Mesothelial cell of epicardium (in vitro differentiated cells): ENCODE results near the gene VRK2. TPM values are rescaled to one million over a fixed set of nuclear protein-coding genes. Genes with fewer than 3 reads are reported as not detected.

Experiments
- DNase-seq, 2 experiments: peaks; one replicate each; pipeline ENCODE4 v3.0.0; 2021; ENCODE audit warnings: low spot score in 2 of 2; ENCODE audit not compliant: unreplicated experiment in 2 of 2
- H3K27ac Mint-ChIP-seq: 2 replicates; pipeline ENCODE4 v1.8.0; 2021; ENCODE audit warnings: mixed read lengths
- H3K27me3 Mint-ChIP-seq: 2 replicates; pipeline ENCODE4 v1.8.0; 2021; ENCODE audit warnings: low read depth, mixed read lengths
- H3K36me3 Mint-ChIP-seq: 2 replicates; pipeline ENCODE4 v1.8.0; 2021; ENCODE audit warnings: mixed read lengths
- H3K4me1 Mint-ChIP-seq: 2 replicates; pipeline ENCODE4 v1.8.0; 2021; ENCODE audit warnings: mixed read lengths
- H3K4me3 Mint-ChIP-seq: 2 replicates; pipeline ENCODE4 v1.8.0; 2021; ENCODE audit warnings: mild to moderate bottlenecking, moderate library complexity, mixed read lengths
- H3K9me3 Mint-ChIP-seq: 2 replicates; pipeline ENCODE4 v1.8.0; 2021; ENCODE audit warnings: mixed read lengths
- CTCF ChIP-seq: fragments of 200-600 bp; sonication (generic); IDR thresholded peaks from one replicate; pipeline ENCODE4 v1.5.0; 2021; ENCODE audit warnings: antibody characterized with exemption; ENCODE audit not compliant: unreplicated experiment
- total RNA-seq: library from RNA; stranded (reverse); gene quantifications from 3 replicates; pipeline ENCODE4 v1.2.1, GENCODE V29; 2021

The VRK2 gene
- total RNA-seq, 1 donor from 2014 or later, result 22.9 TPM

GRCh38 chr2:58206785-58207184 lies 160.2 kb downstream of the VRK2 start:
- Mint-ChIP-seq H3K4me3 (no peak overlapping the region), H3K9me3 (peaks cover 15% of the 10 kb centered on the region), H3K36me3 (peaks cover 26% of the 10 kb centered on the region), H3K27ac (no peak overlapping the region), H3K4me1 (peaks cover 10% of the 10 kb centered on the region), H3K27me3 (no peaks in the 10 kb centered on the region)
- TF ChIP-seq CTCF, result no peak
- no peak for DNase-seq

- Mint-ChIP-seq H3K4me3 (no peak overlapping the region), H3K4me1 (peaks cover 10% of the 10 kb centered on the region), H3K27ac (no peak overlapping the region), H3K36me3 (peaks cover 30% of the 10 kb centered on the region), H3K9me3 (peaks cover 19% of the 10 kb centered on the region), H3K27me3 (no peaks in the 10 kb centered on the region)
- DNase-seq, result no peak
- no peak for TF ChIP-seq CTCF
These were observed 160.6 kb downstream of the VRK2 start for GRCh38 chr2:58207189-58207588.

Other genes starting within 250 kb of the VRK2 start
- 39.6 to 45.2 TPM (median 43.3 TPM) in 3 replicates for gene FANCL, start 194.5 kb downstream of the VRK2 start, total RNA-seq